CD4-positive, alpha-beta T cell treated with Interleukin-15 for 4 hours (primary cell): Measurements from ENCODE around the gene CRPPA.
"Not testable (repeated sequence)": the region's sequence is repeated elsewhere in the genome, so short reads cannot be mapped to it uniquely, and the experiment has no call there.

Source experiments
- DNase-seq: peaks from one replicate; pipeline ENCODE4 v3.0.0-alpha.2; 2020; ENCODE audit warnings: low spot score

Gene CRPPA

DNA sequence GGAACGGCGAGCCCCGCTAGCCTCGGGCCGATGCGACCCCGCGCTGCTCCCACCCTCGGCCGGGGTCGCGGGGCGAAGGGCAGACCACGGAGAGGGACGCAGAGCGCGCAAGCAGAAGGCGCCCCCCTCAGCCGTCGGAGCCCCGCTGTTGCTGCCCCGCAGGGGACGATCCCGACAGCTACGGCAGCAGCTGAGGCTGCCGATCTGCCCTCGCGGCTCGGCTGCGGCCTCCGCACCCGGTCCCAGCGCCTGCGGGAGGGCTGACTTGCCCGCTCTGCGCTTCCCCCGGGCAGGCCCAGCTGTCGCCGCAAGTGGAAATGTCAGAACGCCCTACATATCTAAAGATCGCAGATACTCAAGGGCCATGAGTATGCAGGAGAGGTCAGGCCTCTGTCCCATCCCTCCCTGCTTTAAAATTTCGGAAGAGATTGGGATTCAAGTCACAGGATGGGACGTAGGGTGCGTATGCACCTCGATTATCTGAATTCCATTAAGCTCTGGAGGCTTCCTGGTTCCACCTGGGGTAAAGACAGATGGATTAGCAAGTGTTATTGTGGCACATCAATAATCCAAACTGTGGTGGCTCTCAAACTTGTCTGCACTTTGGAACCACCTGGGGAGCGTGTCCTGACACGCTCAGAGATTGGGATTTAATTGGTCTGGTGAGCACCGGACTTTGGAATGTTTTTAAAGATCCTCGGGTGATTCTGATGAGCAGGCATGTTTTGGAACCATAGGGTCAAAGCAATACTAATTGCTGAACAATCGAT, at the start of gene CRPPA:
CRPPA (minus strand) TSS at position 206 of the 770 bp plus-strand sequence. CDS start 216 bp downstream, outside the sequence.
- peak; percentile 25 for DNase-seq

DNA sequence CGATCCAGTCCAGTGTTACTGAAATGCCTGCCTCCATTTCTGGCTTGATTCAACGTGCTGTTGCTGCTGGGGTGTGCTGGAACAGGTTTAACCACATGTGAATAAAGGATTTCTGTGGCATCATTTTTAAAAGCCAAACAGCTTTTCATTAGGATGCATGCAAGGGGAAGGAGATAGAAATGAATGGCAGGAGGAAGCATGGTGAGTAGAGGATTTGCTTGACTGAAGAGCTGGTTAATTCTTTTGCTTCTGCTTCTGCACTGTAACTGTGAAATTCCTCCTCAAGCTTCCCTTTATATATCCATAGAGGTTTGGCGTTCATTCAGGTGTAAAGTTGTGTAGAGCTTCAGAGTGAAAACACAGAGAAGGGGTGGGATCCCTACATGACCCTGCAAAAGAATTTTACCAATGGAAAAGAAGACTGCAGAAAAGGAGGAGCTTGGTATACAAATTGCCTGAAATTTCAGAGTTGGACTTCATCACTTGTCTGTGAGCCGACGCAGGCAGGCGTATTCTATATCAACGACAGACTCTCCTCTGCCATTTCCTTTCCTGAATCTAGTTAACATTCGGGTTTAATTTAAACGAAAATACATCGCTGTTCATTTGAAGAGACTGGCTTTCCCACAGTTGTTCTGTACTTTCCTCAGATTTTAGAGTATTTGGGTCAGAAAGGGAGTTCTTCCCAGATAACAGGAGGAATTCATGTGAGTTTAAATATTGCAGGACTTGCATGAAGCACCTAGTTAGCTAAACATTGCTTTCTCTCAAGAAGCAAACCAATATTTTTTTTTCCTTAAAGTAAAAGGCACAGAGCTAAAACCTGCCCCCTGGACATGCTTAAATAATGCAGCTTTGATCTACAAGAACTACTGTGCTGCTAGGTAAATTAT, 44.4 kb upstream of the CRPPA start, which contains the start of gene SOSTDC1:
SOSTDC1 (minus strand) TSS at position 270 of the 893 bp plus-strand sequence; CDS start at position 200, 70 bp downstream.
- no peak for DNase-seq

DNA sequence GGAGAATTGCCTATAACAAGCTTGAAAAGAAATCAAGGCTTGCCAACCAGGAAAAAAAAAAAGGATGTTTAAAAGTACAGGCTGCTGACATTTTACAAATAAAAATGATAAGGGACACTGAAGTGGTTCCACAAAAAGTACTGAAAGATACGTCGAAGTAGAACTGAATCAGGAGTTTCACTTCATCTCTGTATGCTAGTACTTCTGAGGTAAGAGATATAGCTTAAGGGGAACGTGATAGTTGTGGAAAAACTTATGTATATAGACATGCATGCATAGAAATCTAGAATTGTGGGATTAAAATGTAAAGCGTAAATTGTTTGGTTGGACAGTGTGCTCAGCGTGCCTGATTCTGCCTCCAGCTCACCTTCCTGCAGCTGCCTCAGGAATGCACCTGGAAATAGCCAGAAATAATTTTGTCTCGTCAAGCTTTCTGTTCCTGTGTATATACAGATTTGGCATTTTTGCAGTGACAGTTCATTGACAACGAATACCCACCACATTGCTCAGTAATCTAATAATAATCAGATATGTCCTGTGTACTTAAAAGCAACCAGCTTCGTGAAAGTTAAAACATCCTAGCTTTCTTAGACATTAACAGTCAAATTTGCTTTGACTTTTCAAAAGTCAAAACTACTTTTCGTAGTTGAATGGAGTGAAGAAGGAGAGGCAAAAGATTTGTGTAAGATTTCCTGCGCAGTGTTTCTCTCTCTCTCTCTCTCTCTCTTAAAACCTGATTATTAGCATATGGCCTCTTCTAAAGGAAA, 42.8 kb upstream of the CRPPA start:
- DNase-seq = no peak

DNA sequence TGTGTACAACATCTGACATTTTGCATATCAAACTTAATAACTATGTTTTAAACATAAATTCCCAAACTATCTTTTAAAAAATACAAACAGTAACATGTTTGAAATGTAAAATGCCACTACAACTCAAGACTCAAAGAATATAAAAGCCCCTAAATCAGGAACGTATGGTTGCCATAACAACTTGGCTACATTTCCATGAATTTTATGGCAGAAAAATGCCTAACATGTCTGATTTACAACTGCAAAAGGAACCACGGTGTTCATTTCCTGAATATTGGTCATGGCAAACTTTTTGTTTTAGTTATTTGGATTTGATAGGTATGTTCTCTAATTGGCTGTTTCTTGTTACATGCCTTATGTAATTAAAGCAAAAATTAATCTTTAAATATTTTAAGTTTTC, 42.2 kb upstream of the CRPPA start:
- DNase-seq = no peak

- no peak for DNase-seq
Observed at GRCh38 chr7:16462431-16462889, 41.1 kb upstream of the CRPPA start.

DNA sequence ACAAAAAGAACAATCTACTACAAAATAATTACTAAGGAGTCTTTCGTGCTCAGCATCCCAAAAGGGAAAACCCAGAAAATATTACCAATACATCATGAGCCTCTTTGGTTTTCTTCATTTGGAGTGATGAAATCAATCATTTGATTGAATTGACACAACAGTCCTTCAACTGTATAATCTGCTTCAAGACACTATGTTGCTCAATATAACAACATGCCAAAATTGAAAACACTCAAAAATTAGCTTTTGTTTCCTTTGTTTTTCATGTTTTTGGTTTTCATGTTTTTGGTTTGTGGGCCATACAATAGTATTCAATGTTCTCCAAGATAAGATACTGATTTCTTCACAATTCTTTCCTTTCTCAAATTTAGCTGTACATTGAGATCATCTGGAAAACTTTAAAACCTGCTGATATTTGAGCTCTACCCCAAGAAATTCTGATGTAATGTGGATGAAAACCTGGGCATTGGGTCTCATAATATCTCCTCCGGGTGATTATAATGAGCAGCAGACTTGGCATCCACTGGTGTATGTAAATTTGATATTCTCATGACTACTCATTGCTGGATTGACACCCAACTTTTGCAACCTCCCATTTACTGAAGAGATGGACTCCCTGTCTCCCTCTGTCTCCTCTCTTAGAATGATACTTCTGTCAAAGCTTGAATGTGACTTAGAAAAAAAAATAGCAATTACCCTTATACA, 39.6 kb upstream of the CRPPA start:
- no peak for DNase-seq

DNA sequence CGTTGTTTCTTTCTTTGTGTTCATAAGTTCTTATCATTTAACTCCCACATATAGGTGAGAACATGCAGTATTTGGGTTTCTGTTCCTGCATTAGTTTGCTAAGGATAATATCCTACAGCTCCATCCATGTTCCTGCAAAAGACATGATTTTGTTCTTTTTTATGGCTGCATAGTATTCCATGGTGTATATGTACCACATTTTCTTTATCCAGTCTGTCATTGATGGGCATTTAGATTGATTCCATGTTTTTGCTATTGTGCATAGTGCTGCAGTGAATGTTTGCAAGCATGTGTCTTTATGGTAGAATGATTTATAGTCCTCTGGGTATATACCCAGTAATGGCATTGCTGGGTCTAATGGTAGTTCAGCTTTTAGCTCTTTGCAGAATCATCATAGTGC, 35.0 kb upstream of the CRPPA start:
- DNase-seq = not testable (repeated sequence)

DNA sequence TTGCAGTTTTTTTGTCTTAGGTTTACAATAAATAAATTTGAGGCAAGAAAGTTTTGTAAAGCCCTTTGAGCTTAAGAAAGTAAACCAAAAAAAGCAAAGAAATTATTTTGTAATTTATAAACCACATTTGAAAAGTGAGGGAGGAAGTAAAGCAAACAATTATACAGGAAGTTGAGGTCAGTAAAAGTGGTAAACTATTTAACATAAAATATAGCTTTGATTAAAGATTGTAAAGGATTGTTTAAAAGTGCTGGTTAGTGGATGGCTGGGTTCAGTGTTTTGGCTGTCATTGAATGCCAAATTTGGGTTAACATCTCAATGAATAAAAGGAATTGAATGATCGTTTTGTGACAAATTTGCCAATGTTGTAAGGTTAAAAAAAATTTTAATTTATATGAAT, 34.3 kb upstream of the CRPPA start:
- DNase-seq = no peak

DNA sequence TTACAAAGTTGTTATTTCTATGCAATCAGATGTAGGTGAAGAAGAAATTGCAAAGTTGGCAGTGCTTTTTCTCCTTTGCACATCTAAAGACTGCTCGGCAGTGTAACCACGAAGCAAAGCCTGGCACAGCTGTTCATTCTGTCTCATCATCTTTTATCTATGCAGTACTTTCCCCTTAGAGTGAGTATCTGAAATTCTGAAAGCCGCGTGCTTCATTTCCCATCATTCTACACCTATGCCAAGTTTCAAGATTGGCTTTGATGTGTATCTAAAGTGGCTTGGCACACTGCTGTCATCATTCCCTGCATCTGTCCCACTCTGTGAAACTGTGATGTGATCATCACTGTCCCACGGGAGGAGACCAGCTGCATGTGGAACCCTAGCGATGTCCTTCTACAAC, 29.0 kb upstream of the CRPPA start:
- DNase-seq = no peak

GRCh38 chr7:16447876-16448275, 26.5 kb upstream of the CRPPA start:
- no peak for DNase-seq

DNA sequence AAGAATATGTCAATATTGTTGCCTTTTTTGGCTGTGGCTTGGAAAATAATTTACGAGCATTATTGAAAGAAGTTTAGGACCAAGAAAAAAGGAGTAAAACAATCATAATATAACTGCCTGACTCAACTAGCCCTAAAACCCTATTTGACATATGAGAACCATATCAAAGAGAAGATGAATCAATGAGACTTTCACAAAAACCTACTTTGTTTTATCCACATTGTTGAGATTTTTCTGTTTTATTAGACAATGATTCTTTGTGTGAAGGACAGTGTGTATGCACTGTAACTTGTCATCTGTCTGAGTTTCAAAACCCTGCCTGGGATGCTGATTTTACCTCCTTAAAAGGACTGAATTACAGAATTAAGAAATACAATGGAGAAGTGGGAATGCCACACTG, 25.2 kb upstream of the CRPPA start:
- DNase-seq = no peak

- DNase-seq = not testable (repeated sequence)
Observed at GRCh38 chr7:16443871-16444270, 22.5 kb upstream of the CRPPA start.

DNA sequence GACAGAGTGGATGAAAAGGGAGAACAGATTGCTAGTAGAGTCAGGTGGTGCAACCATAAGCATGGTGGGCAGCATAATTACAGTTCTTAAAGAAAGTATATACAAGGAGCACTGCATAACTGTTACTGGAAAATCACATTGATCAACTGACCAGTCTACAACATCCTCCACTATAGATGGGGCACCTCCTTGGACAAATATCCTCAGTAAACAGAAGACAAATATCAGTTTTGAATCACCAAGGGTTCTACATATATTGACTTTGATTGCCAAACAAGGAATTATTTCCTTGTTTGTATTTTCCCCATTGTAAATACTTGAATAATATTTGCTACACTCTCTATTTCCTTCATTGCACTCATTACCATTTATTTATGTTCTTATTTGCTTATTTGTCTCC, 17.6 kb upstream of the CRPPA start:
- DNase-seq = no peak

DNA sequence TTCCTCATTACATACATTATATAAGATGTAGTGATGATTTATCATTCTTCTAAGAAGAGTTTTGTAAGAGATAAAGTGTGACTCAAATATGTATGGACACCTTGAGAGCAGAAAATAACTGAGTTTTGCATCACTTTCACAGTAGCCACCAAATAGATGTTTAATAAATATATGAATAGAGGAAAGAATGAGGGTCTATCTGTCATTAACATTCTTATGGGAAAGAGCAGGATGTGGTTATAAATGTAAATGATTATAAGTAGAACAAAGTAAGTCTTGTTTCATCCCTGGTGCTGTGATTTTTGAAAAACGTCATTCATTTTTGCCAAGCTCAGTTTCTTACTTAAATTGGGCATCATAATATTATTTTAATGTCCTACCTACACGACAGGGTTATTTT, 15.0 kb upstream of the CRPPA start:
- DNase-seq = no peak

- no peak for DNase-seq
Observed at GRCh38 chr7:16433568-16434122, 12.3 kb upstream of the CRPPA start.

GRCh38 chr7:16432425-16432731, 11.0 kb upstream of the CRPPA start:
- DNase-seq = no peak

DNA sequence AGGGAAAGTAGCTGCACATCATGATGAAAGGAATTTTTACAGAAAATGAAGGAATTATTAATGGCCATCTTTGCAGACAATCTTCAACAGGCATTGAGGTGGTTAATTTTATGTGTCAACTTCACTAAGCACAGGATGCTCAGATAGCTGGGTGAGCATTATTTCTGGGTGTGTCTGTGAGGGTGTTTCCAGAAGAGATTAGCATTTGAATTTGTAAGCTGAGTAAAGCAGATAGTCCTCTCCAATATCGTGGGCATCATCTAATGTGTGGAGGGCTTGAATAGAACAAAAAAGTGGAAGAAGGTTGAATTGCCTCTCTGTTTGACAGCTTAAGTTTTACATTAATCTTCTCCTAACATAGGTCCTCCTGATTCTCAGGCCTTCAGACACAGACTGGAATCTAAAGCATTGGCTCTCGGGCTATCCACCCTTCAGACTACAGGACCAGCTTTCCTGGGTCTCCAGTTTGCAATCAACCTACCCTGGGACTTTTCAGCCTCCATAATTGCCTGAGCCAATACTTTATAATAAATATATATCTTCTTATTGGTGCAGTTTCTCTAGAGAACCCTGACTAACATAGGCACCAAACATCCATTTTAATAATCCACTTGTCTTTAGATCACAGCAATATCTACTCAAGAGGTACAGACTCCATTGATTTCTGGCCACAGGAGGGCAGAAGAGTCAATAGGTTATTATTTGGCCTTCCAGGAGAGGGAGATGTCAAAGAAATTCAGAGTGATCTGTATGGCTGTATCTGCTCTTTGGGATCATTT, 10.5 kb upstream of the CRPPA start:
- peak; percentile 45 for DNase-seq

- DNase-seq = no peak
Observed at GRCh38 chr7:16430133-16430532, 8.8 kb upstream of the CRPPA start.

DNA sequence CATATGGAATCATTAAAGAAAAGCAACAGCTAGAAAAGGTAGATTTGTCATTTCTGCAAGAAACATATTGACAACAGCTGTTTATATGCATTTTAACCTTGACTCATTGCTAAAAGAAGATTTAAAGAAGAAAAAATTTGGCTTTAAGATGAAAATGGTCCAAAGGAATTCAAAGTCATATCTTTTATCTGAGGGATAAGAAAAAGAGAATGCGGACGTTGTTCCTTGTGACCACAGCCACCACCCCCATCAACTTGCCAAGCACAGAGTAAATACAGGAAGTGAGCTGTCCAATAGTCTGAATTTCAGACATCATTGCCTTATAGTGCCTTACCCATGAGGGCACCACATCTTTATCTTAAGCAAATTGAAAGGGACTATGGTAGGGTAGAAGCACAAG, 7.3 kb upstream of the CRPPA start:
- DNase-seq = no peak

- DNase-seq = no peak
Observed at GRCh38 chr7:16428182-16428581, 6.8 kb upstream of the CRPPA start.

DNA sequence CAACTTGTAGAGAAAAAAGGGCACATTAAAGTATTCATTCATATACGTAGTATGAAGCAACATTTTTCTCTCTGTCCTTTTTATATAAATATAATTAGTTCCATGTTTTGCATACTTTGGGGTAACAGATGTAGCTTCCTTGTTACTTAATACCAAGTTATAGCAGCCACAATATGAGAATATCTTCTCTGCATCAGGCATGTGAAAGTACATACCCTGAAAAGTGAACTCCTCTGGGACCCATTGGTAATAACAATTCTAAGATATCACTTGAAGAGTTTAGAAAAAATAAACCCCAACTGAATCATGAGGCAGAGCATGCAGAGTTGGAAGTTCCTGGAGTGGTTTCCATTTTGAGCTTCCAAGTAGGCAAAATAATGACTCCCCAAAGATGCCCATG, 2.4 kb upstream of the CRPPA start:
- DNase-seq = no peak
